Endodermal cell (in vitro differentiated cells): ENCODE data around the gene ICA1. TPM values are rescaled to one million over a fixed set of nuclear protein-coding genes. Genes with fewer than 3 reads are reported as not detected.

Experiments
- DNase-seq: peaks from one replicate; pipeline ENCODE4 v3.0.0-alpha.2; 2017
- H3K27ac ChIP-seq: 2 replicates; pipeline ENCODE4 v1.5.1; 2013; ENCODE audit warnings: mild to moderate bottlenecking, low read depth, low read length, moderate library complexity
- H3K27me3 ChIP-seq: 2 replicates; pipeline ENCODE4 v1.6.1; 2013; ENCODE audit warnings: mild to moderate bottlenecking, low read length, moderate library complexity; ENCODE audit not compliant: insufficient read depth, control insufficient read depth, poor library complexity, severe bottlenecking
- H3K36me3 ChIP-seq: 2 replicates; pipeline ENCODE4 v1.7.0; 2013; ENCODE audit warnings: mild to moderate bottlenecking, low read length, moderate library complexity; ENCODE audit not compliant: control insufficient read depth, insufficient read depth
- H3K4me1 ChIP-seq: one replicate; pipeline ENCODE4 v1.7.0; 2013; ENCODE audit warnings: low read length; ENCODE audit not compliant: control insufficient read depth, insufficient read depth
- H3K4me3 ChIP-seq: 2 replicates; pipeline ENCODE4 v1.5.1; 2013; ENCODE audit warnings: mild to moderate bottlenecking, low read length, moderate library complexity
- H3K9ac ChIP-seq: 2 replicates; pipeline ENCODE4 v1.6.1; 2013; ENCODE audit warnings: mild to moderate bottlenecking, low read length, moderate library complexity; ENCODE audit not compliant: poor library complexity, severe bottlenecking; ENCODE audit errors: extremely low read depth
- H3K9me3 ChIP-seq: 2 replicates; pipeline ENCODE4 v1.6.1; 2013; ENCODE audit warnings: mild to moderate bottlenecking, low read length, moderate library complexity; ENCODE audit not compliant: control insufficient read depth
- H3K27ac Mint-ChIP-seq: 2 replicates; pipeline ENCODE4 v1.8.0; 2020; ENCODE audit warnings: mixed read lengths
- H3K27me3 Mint-ChIP-seq: 2 replicates; pipeline ENCODE4 v1.8.0; 2021; ENCODE audit warnings: mild to moderate bottlenecking, mixed read lengths; ENCODE audit not compliant: insufficient read depth
- H3K36me3 Mint-ChIP-seq: 2 replicates; pipeline ENCODE4 v1.8.0; 2020; ENCODE audit warnings: low read depth, mixed read lengths
- H3K4me1 Mint-ChIP-seq: 2 replicates; pipeline ENCODE4 v1.8.0; 2020; ENCODE audit warnings: mixed read lengths
- H3K4me3 Mint-ChIP-seq: 2 replicates; pipeline ENCODE4 v1.8.0; 2020; ENCODE audit warnings: mild to moderate bottlenecking, moderate library complexity, mixed read lengths
- H3K9me3 Mint-ChIP-seq: 2 replicates; pipeline ENCODE4 v1.8.0; 2020; ENCODE audit warnings: mild to moderate bottlenecking, mixed read lengths
- WGBS, 2 experiments: methylation state at CpG; one replicate each; pipeline versions ENCODE4 v1.1.5 to v1.1.7; 2013; ENCODE audit warnings: missing lambda C conversion rate in 2 of 2, mixed read lengths in 1 of 2; ENCODE audit not compliant: insufficient coverage in 1 of 2, insufficient read length in 1 of 2; 5-methylcytosine and 5-hydroxymethylcytosine counted together
- total RNA-seq, 2 donors: library from RNA; stranded (reverse); fragmentation: NEBNext Ultra II Directional in 1 of 2; extraction: Animal tissue kit (Norgen Biotek cat#: 25700) in 1 of 2; gene quantifications; 2 replicates in 1 of 2; 3 replicates in 1 of 2; pipeline ENCODE4 v1.2.1, GENCODE V29; 2021
- TF ChIP-seq, protein P1 (sequence below): fragments of 200-600 bp; sonication (generic); conservative IDR thresholded peaks from 2 replicates; pipeline ENCODE4 v1.5.0; 2021; ENCODE audit warnings: antibody characterized with exemption, mild to moderate bottlenecking

The ICA1 gene
- total RNA-seq, 2 donors from 2014 or later: 25.0 to 50.2 TPM

DNA sequence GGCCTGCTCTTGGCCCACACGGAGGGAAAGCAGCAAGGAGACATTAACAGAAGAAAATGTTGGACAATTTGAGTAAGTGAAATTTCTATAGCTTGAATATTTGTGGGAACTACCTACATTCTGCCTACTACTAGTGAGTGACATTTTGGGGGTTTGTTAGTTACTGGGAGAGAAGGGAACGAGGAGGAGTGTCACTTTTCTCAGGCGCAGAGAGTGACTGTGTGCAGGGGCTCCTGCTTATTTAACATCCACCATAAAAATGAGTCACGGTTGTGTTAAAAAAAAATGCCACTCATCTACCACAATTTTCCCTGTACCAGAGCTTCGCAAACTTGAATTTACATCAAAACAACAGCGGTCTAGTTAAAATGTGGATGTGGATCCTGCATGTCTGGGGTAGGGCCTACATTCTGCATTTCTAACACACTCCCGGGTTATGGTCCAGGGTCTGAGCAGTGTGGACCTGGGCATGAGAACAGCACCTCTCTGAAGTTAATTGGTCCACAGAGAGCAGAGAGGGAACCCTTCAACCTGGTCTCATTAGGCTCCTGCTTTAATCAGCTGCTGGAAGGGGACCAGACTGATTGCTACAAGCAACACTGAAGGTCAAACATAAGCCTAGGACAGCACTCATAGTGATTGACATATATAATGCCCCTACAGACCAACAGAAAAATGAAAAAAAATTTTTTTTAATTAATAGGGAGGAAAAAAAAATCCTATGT, 41.4 kb downstream of the ICA1 start:
- WGBS, 2 experiments: 81% methylated on average over 7 of the region's 7 CpGs; no CpG with 5 or more reads in 1 of the 2 experiments
- H3K27ac Mint-ChIP-seq: no peak overlapping the region
- H3K9me3 ChIP-seq: no peaks in the 10 kb centered on the region
- H3K36me3 ChIP-seq: no peaks in the 10 kb centered on the region
- no peaks in the 10 kb centered on the region for H3K36me3 Mint-ChIP-seq
- H3K27me3 ChIP-seq: no peaks in the 10 kb centered on the region
- peaks cover 12% of the 10 kb centered on the region for H3K4me1 Mint-ChIP-seq
- no peak overlapping the region for H3K9ac ChIP-seq
- TF ChIP-seq, protein P1, sequence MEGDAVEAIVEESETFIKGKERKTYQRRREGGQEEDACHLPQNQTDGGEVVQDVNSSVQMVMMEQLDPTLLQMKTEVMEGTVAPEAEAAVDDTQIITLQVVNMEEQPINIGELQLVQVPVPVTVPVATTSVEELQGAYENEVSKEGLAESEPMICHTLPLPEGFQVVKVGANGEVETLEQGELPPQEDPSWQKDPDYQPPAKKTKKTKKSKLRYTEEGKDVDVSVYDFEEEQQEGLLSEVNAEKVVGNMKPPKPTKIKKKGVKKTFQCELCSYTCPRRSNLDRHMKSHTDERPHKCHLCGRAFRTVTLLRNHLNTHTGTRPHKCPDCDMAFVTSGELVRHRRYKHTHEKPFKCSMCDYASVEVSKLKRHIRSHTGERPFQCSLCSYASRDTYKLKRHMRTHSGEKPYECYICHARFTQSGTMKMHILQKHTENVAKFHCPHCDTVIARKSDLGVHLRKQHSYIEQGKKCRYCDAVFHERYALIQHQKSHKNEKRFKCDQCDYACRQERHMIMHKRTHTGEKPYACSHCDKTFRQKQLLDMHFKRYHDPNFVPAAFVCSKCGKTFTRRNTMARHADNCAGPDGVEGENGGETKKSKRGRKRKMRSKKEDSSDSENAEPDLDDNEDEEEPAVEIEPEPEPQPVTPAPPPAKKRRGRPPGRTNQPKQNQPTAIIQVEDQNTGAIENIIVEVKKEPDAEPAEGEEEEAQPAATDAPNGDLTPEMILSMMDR: no peak
- no peak for DNase-seq
- H3K9me3 Mint-ChIP-seq: no peaks in the 10 kb centered on the region
- H3K27ac ChIP-seq: peak overlapping the region; percentile 89
- H3K4me3 ChIP-seq: no peak overlapping the region
- no peaks in the 10 kb centered on the region for H3K4me1 ChIP-seq
- no peaks in the 10 kb centered on the region for H3K27me3 Mint-ChIP-seq
- no peak overlapping the region for H3K4me3 Mint-ChIP-seq

DNA sequence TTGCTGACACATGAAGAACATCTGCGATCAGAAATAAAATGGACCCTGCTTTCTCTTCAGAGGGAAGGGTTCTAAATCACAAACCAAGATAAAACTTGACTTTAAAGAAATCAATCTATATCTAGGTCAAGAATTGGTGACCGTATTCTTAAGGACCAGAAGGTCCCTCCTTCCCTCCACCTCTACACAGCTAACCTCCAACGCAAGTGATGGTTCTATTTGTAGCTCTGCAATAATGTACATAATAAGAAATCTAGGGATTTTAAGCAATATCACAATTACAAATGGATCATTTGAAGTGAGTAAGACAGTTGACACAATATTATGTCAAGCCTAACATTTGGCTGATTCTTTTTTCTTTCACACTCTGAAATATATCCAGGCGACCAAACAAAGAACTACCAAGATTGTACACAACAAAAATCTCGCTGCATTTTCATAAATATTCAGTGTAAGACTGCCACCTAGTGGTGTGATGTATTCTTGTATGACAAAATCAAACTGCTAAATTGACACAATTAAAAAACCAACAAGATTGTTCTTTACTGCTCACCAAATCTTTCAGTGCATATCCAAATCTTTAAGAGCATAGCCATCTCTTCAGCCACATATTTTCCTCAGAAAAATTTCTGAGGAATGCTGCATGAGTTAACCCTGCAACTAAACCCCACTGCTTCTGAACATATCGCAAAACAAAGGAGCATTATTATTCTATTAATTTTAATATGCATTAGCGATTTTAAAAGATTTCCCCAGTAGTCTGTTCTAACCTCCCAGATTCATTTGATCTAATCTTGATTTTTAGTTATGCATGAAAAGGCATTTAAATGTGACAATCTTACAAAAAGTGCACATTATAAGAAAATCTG, 44.5 kb downstream of the ICA1 start:
- no peaks in the 10 kb centered on the region for H3K9me3 Mint-ChIP-seq
- Histone ChIP-seq H3K27ac (no peak overlapping the region), H3K9me3 (no peaks in the 10 kb centered on the region), H3K4me3 (no peak overlapping the region), H3K27me3 (no peaks in the 10 kb centered on the region), H3K36me3 (no peaks in the 10 kb centered on the region), H3K9ac (no peak overlapping the region), H3K4me1 (no peaks in the 10 kb centered on the region)
- TF ChIP-seq, protein P1: peak; percentile 83
- no peaks in the 10 kb centered on the region for H3K27me3 Mint-ChIP-seq
- DNase-seq: no peak
- H3K4me1 Mint-ChIP-seq: peaks cover 20% of the 10 kb centered on the region
- no peak overlapping the region for H3K4me3 Mint-ChIP-seq
- 64 to 100% methylated on average over 1 to 7 of the region's 7 CpGs for WGBS, 2 experiments
- no peak overlapping the region for H3K27ac Mint-ChIP-seq
- H3K36me3 Mint-ChIP-seq: no peaks in the 10 kb centered on the region

DNA sequence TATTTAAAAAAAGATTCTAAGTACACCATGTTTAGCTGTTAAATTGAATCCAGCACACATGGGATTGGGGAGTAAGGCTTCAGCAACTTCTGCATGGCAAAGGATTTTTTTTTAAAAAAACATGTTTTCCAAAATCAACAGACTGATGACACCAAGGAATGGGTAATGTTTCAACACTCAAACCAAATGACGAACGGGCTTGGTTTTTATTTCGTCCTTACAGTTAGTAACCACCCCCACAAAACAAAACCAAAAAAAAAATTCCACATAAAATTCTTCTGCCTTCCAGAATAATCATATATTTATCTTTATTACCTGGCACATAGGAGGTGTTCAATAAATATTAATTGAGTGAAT, 45.7 kb downstream of the ICA1 start:
- Mint-ChIP-seq H3K9me3 (no peaks in the 10 kb centered on the region), H3K4me1 (peaks cover 14% of the 10 kb centered on the region), H3K27me3 (no peaks in the 10 kb centered on the region), H3K27ac (no peak overlapping the region), H3K36me3 (no peaks in the 10 kb centered on the region), H3K4me3 (no peak overlapping the region)
- no peak overlapping the region for H3K9ac ChIP-seq
- DNase-seq: no peak
- TF ChIP-seq, protein P1: no peak
- 91 to 100% methylated on average over 2 to 3 of the region's 3 CpGs for WGBS, 2 experiments
- H3K27me3 ChIP-seq: no peaks in the 10 kb centered on the region
- no peak overlapping the region for H3K4me3 ChIP-seq
- H3K36me3 ChIP-seq: no peaks in the 10 kb centered on the region
- H3K4me1 ChIP-seq: no peaks in the 10 kb centered on the region
- no peaks in the 10 kb centered on the region for H3K9me3 ChIP-seq
- no peak overlapping the region for H3K27ac ChIP-seq
